ENCODE data around the gene TP53.
A peak's percentile ranks its signal among the peaks of the same experiment; 100 is the strongest.

TP53 gene

GRCh38 chr17:7687072-7687907 lies at the start of gene TP53:
Gene TP53 (minus strand): TSS chr17:7687490. CDS start chr17:7676594, 10,896 bp downstream.
- DNase-seq, result peak; percentile 93

- DNase-seq, result no peak
Measured at GRCh38 chr17:7732981-7733539, 45.8 kb upstream of the TP53 start.

- DNase-seq, result no peak
Measured at GRCh38 chr17:7729816-7730215, 42.5 kb upstream of the TP53 start.

- DNase-seq, result no peak
Measured at GRCh38 chr17:7727886-7728285, 40.6 kb upstream of the TP53 start.

GRCh38 chr17:7721612-7722011 lies 34.3 kb upstream of the TP53 start:
- no peak for DNase-seq

GRCh38 chr17:7720125-7720524 lies 32.8 kb upstream of the TP53 start:
- DNase-seq, result no peak

GRCh38 chr17:7719661-7720060 lies 32.4 kb upstream of the TP53 start:
- DNase-seq, result no peak

- DNase-seq, result no peak
Measured at GRCh38 chr17:7717756-7718350, 30.6 kb upstream of the TP53 start.

GRCh38 chr17:7716901-7717755 lies 29.8 kb upstream of the TP53 start, which contains the start of gene DNAH2:
Gene DNAH2 (plus strand): TSS chr17:7717744. CDS start chr17:7719735, 1,991 bp downstream.
- peak; percentile 35 for DNase-seq

- DNase-seq, result no peak
Measured at GRCh38 chr17:7715936-7716886, 28.9 kb upstream of the TP53 start.

- no peak for DNase-seq
Measured at GRCh38 chr17:7714721-7715594, 27.7 kb upstream of the TP53 start.

- no peak for DNase-seq
Measured at GRCh38 chr17:7713782-7714181, 26.5 kb upstream of the TP53 start.

GRCh38 chr17:7712111-7712771 lies 25.0 kb upstream of the TP53 start:
- DNase-seq, result no peak

GRCh38 chr17:7711051-7711755 lies 23.9 kb upstream of the TP53 start:
- no peak for DNase-seq

- no peak for DNase-seq
Measured at GRCh38 chr17:7710301-7710700, 23.0 kb upstream of the TP53 start.

- no peak for DNase-seq
Measured at GRCh38 chr17:7709031-7709430, 21.7 kb upstream of the TP53 start.

- no peak for DNase-seq
Measured at GRCh38 chr17:7707858-7708750, 20.8 kb upstream of the TP53 start.

GRCh38 chr17:7707446-7707845 lies 20.2 kb upstream of the TP53 start:
- DNase-seq, result no peak

Data from stimulated activated CD4-positive, alpha-beta T cell treated with anti-CD3 and anti-CD28 coated beads, Interleukin-4, amount 100 ng/mL, for 24 hours (primary cell).